ENCODE data around the gene COLEC11. TPM values are rescaled to one million over a fixed set of nuclear protein-coding genes. Genes with fewer than 3 reads are reported as not detected.

Gene COLEC11
- total RNA-seq, 4 donors from 2014 or later = 2.8 to 20.5 (median 9.1) TPM

- WGBS, 2 donors = 85 to 89% methylated on average over 11 to 13 of the region's 15 CpGs
- no peak for TF ChIP-seq CTCF (IDR thresholded peaks at IDR 0.05)
- no peak for TF ChIP-seq POLR2A (IDR thresholded peaks at IDR 0.05)
- no peak for DNase-seq
- intact Hi-C loops (cut with DNase I) = no loop called here
- H3K4me1 ChIP-seq = peaks cover 0 to 9% of the 10 kb centered on the region in 2 donors
- H3K27ac ChIP-seq = no peak overlapping the region
- H3K36me3 ChIP-seq = no peaks in the 10 kb centered on the region
- H3K27me3 ChIP-seq = no peaks in the 10 kb centered on the region
- H3K4me3 ChIP-seq (replicated peaks in 1 of 3) = no peak overlapping the region
- H3K9me3 ChIP-seq = no peaks in the 10 kb centered on the region
Measured at GRCh38 chr2:3644891-3645605, 50.1 kb downstream of the COLEC11 start.

- intact Hi-C loops (cut with DNase I) = no loop called here
- Histone ChIP-seq H3K27ac (no peak overlapping the region), H3K4me1 (peaks cover 5 to 17% of the 10 kb centered on the region in 2 donors), H3K9me3 (no peaks in the 10 kb centered on the region), H3K4me3 (replicated peaks in 1 of 3) (no peak overlapping the region), H3K36me3 (no peaks in the 10 kb centered on the region), H3K27me3 (no peaks in the 10 kb centered on the region)
- DNase-seq = no peak
- TF ChIP-seq CTCF (IDR thresholded peaks at IDR 0.05) (no peak), POLR2A (IDR thresholded peaks at IDR 0.05) (no peak)
- WGBS, 2 donors = 73 to 83% methylated on average over 10 of the region's 10 CpGs
Measured at GRCh38 chr2:3645745-3646389, 51.0 kb downstream of the COLEC11 start.

GRCh38 chr2:3646446-3646845 is 51.5 kb downstream of the COLEC11 start:
- no peaks in the 10 kb centered on the region for H3K36me3 ChIP-seq
- DNase-seq = no peak
- H3K27me3 ChIP-seq = no peaks in the 10 kb centered on the region
- 88 to 92% methylated on average over 8 of the region's 8 CpGs for WGBS, 2 donors
- H3K27ac ChIP-seq = no peak overlapping the region
- H3K4me3 ChIP-seq (replicated peaks in 1 of 3) = no peak overlapping the region
- H3K9me3 ChIP-seq = no peaks in the 10 kb centered on the region
- intact Hi-C loops (cut with DNase I) = no loop called here
- peaks cover 5 to 16% of the 10 kb centered on the region in 2 donors for H3K4me1 ChIP-seq
- TF ChIP-seq POLR2A (IDR thresholded peaks at IDR 0.05) (no peak), CTCF (IDR thresholded peaks at IDR 0.05) (no peak)

- Histone ChIP-seq H3K4me3 (replicated peaks in 1 of 3) (no peak overlapping the region), H3K27ac (no peak overlapping the region), H3K4me1 (peaks cover 5 to 17% of the 10 kb centered on the region in 2 donors), H3K9me3 (no peaks in the 10 kb centered on the region), H3K36me3 (no peaks in the 10 kb centered on the region), H3K27me3 (no peaks in the 10 kb centered on the region)
- DNase-seq = no peak
- 72 to 76% methylated on average over 13 of the region's 13 CpGs for WGBS, 2 donors
- intact Hi-C loops (cut with DNase I) = no loop called here
- TF ChIP-seq CTCF (IDR thresholded peaks at IDR 0.05) (no peak), POLR2A (IDR thresholded peaks at IDR 0.05) (no peak)
Measured at GRCh38 chr2:3647246-3647645, 52.3 kb downstream of the COLEC11 start.
